HG02852 (cell line): ENCODE data around the gene LSM7.

Source experiments
- ATAC-seq: cut with Tn5 transposase; IDR thresholded peaks from one replicate; pipeline ENCODE4 v1.9.1; 2021; ENCODE audit warnings: mild to moderate bottlenecking, moderate library complexity; ENCODE audit not compliant: unreplicated experiment

LSM7 gene

GRCh38 chr19:2328401-2329148, at the start of gene LSM7, which contains the start of gene SPPL2B:
Gene LSM7, minus strand, starts transcription at chr19:2328586. Its CDS starts 20 bp downstream, at chr19:2328566.
Gene SPPL2B, plus strand, starts transcription at chr19:2328684. Its CDS starts 26 bp downstream, at chr19:2328710.
- peak; percentile 66 for ATAC-seq

- ATAC-seq: no peak
Observed at GRCh38 chr19:2376784-2377519, 48.6 kb upstream of the LSM7 start.

- ATAC-seq: no peak
Observed at GRCh38 chr19:2375353-2376121, 47.2 kb upstream of the LSM7 start.

DNA sequence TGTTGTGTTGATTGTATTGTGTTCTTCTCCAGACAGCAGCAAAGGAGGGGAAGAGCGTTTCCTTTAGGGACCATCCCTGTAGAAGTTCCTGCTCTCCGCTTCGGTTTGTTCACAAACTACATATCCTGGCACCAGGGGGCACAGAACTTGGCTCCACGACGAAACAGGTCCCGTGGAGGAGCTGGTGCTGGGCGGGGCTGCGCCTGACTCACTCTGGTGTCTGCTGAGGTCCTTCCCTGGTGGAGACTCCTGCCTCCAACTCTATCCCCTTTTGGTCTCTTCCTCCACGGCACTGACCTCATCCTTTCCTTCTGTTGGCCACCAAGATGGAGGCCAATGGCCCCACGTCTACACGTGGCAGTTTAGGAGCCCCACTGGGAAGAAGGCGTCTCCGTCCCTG, 46.4 kb upstream of the LSM7 start:
- no peak for ATAC-seq

DNA sequence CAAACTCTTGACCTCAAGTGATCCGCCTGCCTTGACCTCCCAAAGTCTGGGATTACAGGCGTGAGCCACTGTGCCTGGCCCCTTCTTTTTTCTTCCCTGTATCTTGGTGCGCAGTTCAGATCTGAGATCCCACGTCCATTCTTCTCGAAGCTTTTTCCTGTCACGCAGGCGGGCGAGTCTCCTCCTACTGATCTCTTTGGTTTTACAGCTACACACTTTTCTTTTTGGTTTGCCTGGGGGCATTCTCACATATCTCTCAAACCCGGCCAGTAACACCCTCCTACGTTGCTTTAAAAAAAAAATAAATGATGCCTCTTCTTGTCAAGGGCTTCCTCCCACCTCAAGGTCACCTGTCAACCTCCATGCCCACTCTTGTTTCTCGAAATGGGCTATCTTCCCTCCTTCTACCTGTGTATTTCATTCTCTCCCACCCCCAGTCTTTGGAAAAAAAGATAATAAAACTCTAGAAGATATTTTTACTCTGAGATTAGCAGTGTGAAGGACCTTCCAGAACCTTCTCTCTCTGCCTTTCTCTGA, 43.8 kb upstream of the LSM7 start:
- no peak for ATAC-seq

DNA sequence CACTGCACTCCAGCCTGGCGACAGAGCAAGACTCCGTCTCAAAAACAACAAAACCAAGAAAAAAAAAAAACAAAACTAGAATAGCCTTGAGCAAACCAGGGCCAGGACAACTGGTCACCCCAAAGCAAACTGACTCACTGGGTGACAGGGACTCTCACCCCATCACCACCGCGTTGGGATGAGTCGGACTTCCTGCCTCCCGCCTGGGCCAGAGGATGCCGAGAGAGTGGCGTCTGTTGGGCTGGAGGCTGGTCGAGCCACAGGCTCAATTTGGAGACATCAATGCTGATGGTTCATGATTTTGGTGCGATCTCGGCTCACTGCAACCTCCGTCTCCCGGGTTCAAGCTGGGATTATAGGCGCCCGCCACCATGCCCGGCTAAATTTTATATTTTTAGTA, 43.3 kb upstream of the LSM7 start:
- ATAC-seq: no peak

- no peak for ATAC-seq
Observed at GRCh38 chr19:2365201-2365970, 37.0 kb upstream of the LSM7 start.

GRCh38 chr19:2363419-2363818, 35.0 kb upstream of the LSM7 start:
- no peak for ATAC-seq

DNA sequence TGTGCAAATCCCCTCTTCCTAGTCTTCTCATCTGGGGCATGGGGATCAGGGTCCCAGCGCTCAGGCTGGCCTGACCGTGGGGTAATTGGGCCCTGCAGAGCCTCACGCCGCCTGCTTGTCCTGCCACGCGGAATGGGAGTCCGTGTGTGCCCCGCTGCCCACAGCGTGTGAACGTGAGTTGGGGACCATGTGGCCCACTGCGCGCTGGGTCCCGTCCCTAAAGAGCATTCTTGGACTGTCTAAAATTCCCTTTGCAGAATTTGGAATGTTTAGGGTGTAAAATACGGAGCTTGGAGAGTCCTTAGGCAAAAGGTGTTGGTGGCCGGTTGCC, 34.5 kb upstream of the LSM7 start:
- no peak for ATAC-seq

DNA sequence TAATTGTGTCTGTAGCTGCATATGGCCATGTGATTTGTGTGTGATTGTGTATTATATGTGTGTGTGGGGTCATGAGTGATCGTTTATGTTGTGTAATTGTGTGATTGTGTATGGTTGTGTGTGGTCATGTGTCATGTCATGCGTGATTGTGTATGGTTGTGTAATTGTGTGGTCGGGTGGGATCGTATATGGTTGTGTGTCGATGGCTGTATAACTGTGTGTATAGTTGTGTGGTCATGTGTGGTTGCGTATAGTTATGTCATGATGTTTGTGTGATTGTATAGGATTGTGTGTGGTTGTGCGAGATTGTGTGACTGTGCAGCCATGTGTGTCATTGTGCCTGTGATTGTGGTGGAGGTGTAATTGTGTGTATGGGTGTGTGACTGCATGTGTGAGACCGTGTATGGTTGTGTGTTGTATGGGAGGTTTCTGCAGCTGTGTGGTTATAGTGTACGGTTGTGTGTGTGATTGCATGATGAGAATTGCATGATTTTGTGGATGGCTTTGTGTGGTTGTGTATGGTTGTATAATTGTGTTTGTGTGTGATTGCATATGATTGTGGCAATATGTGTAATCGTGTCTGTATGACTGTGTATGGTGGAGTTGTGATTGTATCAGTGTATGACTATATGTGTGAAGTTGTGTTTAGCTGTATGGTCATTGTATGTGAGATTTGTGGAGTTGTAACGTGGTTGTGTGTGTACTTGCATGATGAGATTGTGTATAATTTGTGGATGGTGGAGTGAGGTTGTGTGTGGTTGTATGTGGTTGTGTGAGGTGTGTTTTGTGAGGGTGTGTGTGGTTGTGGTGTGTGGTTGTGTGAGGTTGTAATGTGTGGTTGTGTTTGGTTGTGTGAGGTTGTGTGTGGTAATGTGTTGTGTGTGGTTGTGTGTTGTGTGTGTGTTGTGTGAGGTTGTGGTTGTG, 33.9 kb upstream of the LSM7 start:
- no peak for ATAC-seq

- no peak for ATAC-seq
Observed at GRCh38 chr19:2361246-2362045, 33.1 kb upstream of the LSM7 start.

DNA sequence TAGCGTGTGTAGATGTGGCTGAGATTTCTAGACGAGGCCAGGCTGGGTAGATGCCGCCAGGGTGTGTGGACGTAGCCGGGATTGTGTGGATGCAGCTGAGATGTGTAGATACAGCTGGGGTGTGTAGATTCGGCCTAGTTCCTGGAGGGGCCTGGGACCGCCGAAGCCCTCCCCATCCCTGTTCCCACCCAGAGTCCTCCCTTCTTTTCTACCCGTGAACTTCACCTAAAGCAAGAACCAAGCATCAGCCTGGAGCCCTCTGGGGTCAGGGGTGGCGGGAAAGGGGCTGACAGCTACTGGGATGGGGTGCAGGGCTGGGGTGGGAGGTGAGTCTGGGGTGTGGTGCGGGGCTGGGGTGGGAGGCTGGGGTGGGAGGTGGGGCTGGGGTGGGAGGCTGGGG, 32.4 kb upstream of the LSM7 start:
- ATAC-seq: no peak

DNA sequence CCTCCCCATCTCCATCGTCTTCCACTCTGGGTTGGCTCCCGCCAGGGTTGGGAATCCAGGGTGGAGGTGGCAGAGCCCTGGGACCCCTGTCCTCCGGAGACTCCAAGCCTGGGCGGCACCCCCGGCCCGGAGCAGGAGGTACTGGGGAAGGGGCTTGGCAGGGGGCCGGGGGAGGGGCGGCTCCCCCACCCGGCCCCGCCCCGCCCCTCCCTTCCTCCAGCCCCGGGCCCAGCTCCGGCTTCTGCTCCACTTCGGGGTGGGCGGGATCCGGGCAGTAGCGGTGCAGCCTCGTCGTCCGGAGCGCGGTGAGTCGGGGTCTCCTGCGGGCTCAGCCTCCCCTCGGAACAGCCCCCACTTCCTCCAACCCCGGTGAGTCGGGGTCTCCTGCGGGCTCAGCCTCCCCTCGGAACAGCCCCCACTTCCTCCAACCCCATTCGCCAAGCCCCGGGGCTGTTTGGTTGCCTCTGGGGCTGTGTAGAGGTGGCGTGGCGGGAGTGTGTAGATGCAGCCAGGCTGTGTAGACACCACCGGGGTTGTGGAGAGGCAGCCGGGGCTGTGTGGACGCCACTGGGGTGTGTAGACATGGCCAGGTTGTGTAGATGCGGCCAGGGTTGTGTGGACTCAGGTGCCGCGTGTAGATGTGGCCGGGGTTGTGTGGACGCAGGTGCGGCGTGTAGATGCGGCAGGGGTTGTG, 31.8 kb upstream of the LSM7 start, which contains the start of gene TMPRSS9:
Gene TMPRSS9, plus strand, starts transcription at position 274 of the 694 bp plus-strand sequence. CDS start 29,521 bp downstream, outside the sequence.
- ATAC-seq: no peak

DNA sequence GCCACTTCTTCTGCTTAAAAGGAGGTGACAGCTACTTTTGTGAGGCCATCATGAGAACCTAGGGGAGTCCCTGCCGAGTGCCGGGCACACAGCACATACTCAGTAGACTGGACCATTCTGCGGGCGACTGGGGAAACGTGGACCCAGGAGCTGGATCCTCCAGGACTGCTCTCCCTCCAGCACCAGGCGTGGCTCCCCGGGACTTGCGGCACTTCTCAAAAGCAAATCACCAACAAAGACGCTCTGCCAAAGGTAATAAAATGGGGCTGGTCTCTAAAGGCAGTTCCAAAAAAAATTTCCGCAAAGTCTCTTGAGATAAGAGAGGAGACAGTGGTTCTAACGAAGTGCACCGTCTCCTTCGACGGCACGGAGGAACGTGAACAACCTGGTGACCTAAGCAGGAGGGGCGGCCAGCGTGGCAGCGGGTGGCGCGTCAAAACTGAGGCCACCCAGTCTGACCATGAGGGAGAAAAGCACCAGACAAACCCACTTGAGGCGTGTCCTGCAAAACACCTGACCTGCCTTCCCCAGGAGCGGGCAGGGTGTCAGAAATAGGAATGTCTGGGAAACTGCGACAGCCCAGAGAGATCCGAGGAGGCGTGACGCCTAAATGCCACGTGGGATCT, 30.3 kb upstream of the LSM7 start:
- no peak for ATAC-seq

DNA sequence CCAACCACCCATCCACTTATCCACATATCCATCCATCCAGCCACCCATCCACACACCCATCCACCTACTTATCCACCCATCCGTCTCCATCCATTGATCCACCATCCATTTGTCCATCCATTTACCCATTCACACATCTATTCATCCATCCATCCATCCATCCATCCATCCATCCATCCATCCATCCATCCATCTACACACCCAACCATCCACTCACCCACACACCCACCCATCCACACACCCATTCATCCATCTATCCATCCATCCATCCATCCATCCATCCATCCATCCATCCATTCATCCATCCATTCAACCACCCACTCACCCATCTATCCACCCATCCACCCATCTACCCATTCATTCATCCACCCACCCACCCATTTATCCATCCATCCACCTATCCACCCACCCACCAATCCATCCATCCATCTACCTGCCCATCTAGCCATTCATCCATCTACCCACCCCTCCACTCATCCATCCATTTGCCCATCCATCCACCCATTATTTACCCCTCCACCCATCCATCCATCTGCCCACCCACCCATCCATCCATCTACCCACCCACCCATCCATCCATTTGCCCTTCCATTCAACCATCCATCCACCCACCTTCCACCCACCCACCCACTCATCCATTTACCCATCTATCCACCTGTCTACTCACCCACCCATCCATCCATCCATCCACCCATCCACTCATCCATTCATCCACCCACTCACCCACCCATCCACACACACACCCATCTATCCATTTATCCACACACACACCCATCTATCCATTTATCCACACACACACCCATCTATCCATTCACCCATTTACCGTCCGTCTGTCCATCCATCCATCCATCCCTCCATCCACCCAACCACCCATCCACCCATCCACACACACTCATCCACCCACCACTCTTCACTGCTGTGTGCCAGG, 29.2 kb upstream of the LSM7 start:
- ATAC-seq: no peak

GRCh38 chr19:2356036-2356646, 27.8 kb upstream of the LSM7 start:
- no peak for ATAC-seq
